Activated CD8-positive, alpha-beta memory T cell treated with anti-CD3 and anti-CD28 coated beads for 4 hours (primary cell): ENCODE results near the gene CSF3.
A peak's percentile ranks its signal among the peaks of the same experiment; 100 is the strongest.

Source experiments
- DNase-seq, 2 donors: peaks; one replicate each; pipeline ENCODE4 v3.0.0-alpha.2; 2020; ENCODE audit warnings: low read depth in 2 of 2

CSF3 gene

GRCh38 chr17:40015005-40015997 is at the start of gene CSF3:
CSF3 (plus strand) TSS chr17:40015440; CDS start chr17:40015475, 35 bp downstream.
- DNase-seq: no peak

- no peak for DNase-seq
Observed at GRCh38 chr17:39966771-39967170, 48.5 kb upstream of the CSF3 start.

- no peak for DNase-seq
Observed at GRCh38 chr17:39968761-39969160, 46.5 kb upstream of the CSF3 start.

- no peak for DNase-seq
Observed at GRCh38 chr17:39969375-39969774, 45.9 kb upstream of the CSF3 start.

- no peak for DNase-seq
Observed at GRCh38 chr17:39970157-39970692, 45.0 kb upstream of the CSF3 start.

GRCh38 chr17:39971076-39971603 is 44.1 kb upstream of the CSF3 start:
- DNase-seq: no peak

GRCh38 chr17:39972271-39972670 is 43.0 kb upstream of the CSF3 start:
- DNase-seq: no peak

GRCh38 chr17:39973496-39973895 is 41.7 kb upstream of the CSF3 start:
- no peak for DNase-seq

GRCh38 chr17:39974433-39974832 is 40.8 kb upstream of the CSF3 start:
- DNase-seq: no peak

- DNase-seq: no peak
Observed at GRCh38 chr17:39975801-39976200, 39.4 kb upstream of the CSF3 start.

GRCh38 chr17:39979016-39979670 is 36.1 kb upstream of the CSF3 start:
- DNase-seq: no peak

GRCh38 chr17:39979893-39980350 is 35.3 kb upstream of the CSF3 start:
- no peak for DNase-seq

- peak; percentile 93 to 96 for DNase-seq
Observed at GRCh38 chr17:39980351-39981206, 34.7 kb upstream of the CSF3 start, which contains the start of gene PSMD3. PSMD3 (plus strand) TSS chr17:39980807; CDS start chr17:39980971, 164 bp downstream.

- DNase-seq: no peak
Observed at GRCh38 chr17:39981207-39981741, 34.0 kb upstream of the CSF3 start.

GRCh38 chr17:39981766-39982375 is 33.4 kb upstream of the CSF3 start:
- DNase-seq: no peak

- DNase-seq: no peak
Observed at GRCh38 chr17:39988206-39988810, 26.9 kb upstream of the CSF3 start.

- DNase-seq: no peak
Observed at GRCh38 chr17:39994448-39994847, 20.8 kb upstream of the CSF3 start.

GRCh38 chr17:39995438-39995837 is 19.8 kb upstream of the CSF3 start:
- DNase-seq: no peak

- no peak for DNase-seq
Observed at GRCh38 chr17:39996162-39996561, 19.1 kb upstream of the CSF3 start.

- DNase-seq: no peak
Observed at GRCh38 chr17:39996800-39997199, 18.4 kb upstream of the CSF3 start.
